K562 (cell line): ENCODE measurements around the gene PLEKHA6. TPM values are rescaled to one million over a fixed set of nuclear protein-coding genes. Genes with fewer than 3 reads are reported as not detected.
A peak's percentile ranks its signal among the peaks of the same experiment; 100 is the strongest.

Experiments used
- ATF6 ChIP-seq: sonication (generic); formaldehyde crosslinking; IDR thresholded peaks from 2 replicates; pipeline ENCODE4 v1.4.0; 2020; ENCODE audit warnings: mild to moderate bottlenecking, missing genetic modification reagents
- BDP1 ChIP-seq: IDR thresholded peaks from 3 replicates; pipeline ENCODE4 v1.6.1; 2011; ENCODE audit not compliant: insufficient read length, insufficient read depth
- BRCA1 ChIP-seq, 2 experiments: fragments of 450-650 bp in 1 of 2; sonication (generic) in 1 of 2; formaldehyde crosslinking in 1 of 2; IDR thresholded peaks; 2 replicates each; pipeline versions ENCODE4 v1.5.0 to v1.6.1; 2017 to 2020; ENCODE audit warnings: mild to moderate bottlenecking in 1 of 2, missing genetic modification reagents in 1 of 2
- CTBP1 ChIP-seq: fragments of 450-650 bp; IDR thresholded peaks from 2 replicates; pipeline ENCODE4 v1.6.1; 2016; ENCODE audit warnings: borderline replicate concordance
- ERF ChIP-seq: fragments of 450-650 bp; formaldehyde crosslinking; IDR thresholded peaks from 2 replicates; pipeline ENCODE4 v1.4.0; 2020; ENCODE audit warnings: mild to moderate bottlenecking, mixed read lengths
- EWSR1 ChIP-seq: fragments of 450-650 bp; IDR thresholded peaks from 2 replicates; pipeline ENCODE4 v1.6.1; 2018; ENCODE audit warnings: borderline replicate concordance, mild to moderate bottlenecking, low read depth, moderate library complexity; ENCODE audit not compliant: partially characterized antibody
- GTF2F1 ChIP-seq: IDR thresholded peaks from 2 replicates; pipeline ENCODE4 v1.6.1; 2011; ENCODE audit warnings: low read depth, low read length, improper control_type of control experiment
- HNRNPL ChIP-seq: fragments of 200-400 bp; formaldehyde crosslinking; IDR thresholded peaks from 2 replicates; pipeline ENCODE4 v1.6.1; 2017; ENCODE audit warnings: low read depth, mild to moderate bottlenecking, low read length
- NR1H2 ChIP-seq: sonication (generic); formaldehyde crosslinking; IDR thresholded peaks from 2 replicates; pipeline ENCODE4 v1.4.0; 2020; ENCODE audit warnings: mild to moderate bottlenecking, missing genetic modification reagents
- PBX2 ChIP-seq, 2 experiments: IDR thresholded peaks in 1 of 2; conservative IDR thresholded peaks in 1 of 2; 2 replicates each; pipeline ENCODE4 v1.6.1; 2016; ENCODE audit warnings: low read depth in 2 of 2, mild to moderate bottlenecking in 1 of 2, missing compliant biosample characterization in 1 of 2, missing genetic modification characterization in 1 of 2, moderate library complexity in 1 of 2
- RCOR1 ChIP-seq, 2 experiments: IDR thresholded peaks; 2 replicates each; pipeline ENCODE4 v1.6.1; 2012; ENCODE audit warnings: low read depth in 2 of 2, low read length in 2 of 2, borderline replicate concordance in 1 of 2, improper control_type of control experiment in 1 of 2
- RHOXF2B ChIP-seq: fragments of 250-450 bp; sonication (Bioruptor Pico); conservative IDR thresholded peaks from 2 replicates; pipeline ENCODE4 v1.5.1; 2021
- TCF7L2 ChIP-seq: fragments of 150-350 bp; IDR thresholded peaks from 2 replicates; pipeline ENCODE4 v1.6.1; 2016; ENCODE audit warnings: low read depth, mild to moderate bottlenecking, low read length, moderate library complexity
- TFAP4 ChIP-seq: sonication (generic); formaldehyde crosslinking; IDR thresholded peaks from 2 replicates; pipeline ENCODE4 v1.8.0; 2022; ENCODE audit warnings: missing genetic modification reagents, mild to moderate bottlenecking, moderate library complexity, borderline replicate concordance
- ZBED1 ChIP-seq: IDR thresholded peaks from 2 replicates; pipeline ENCODE4 v1.6.1; 2014
- ZBTB34 ChIP-seq: fragments of 250-450 bp; sonication (Bioruptor Pico); IDR thresholded peaks from 2 replicates; pipeline ENCODE4 v1.8.0; 2021; ENCODE audit warnings: mild to moderate bottlenecking, moderate library complexity
- ZNF655 ChIP-seq: fragments of 250-450 bp; sonication (Bioruptor Pico); IDR thresholded peaks from 2 replicates; pipeline ENCODE4 v1.5.0; 2021
- polyA plus RNA-seq, 8 experiments: library from polyadenylated mRNA; depleted of rRNA in 4 of 8; stranded (reverse) in 5 of 8; unstranded in 3 of 8; fragments of >200 nt; fragmentation: Nextera tagmentation in 2 of 8; fragmentation: Illumina TruSeq in 1 of 8; extraction: Ambion mirVana in 2 of 8; extraction: Trizol in 1 of 8; gene quantifications; 2 replicates each; pipeline versions ENCODE4 v1.2.1 to v1.2.3, GENCODE V29; 2011 to 2014; ENCODE audit warnings: inconsistent platforms in 1 of 8, missing spikeins in 1 of 8
- total RNA-seq, 7 experiments: library from RNA; depleted of rRNA in 6 of 7; stranded (reverse); fragments of >200 nt in 6 of 7; fragmentation: Illumina TruSeq in 2 of 7; extraction: Trizol in 2 of 7; gene quantifications; 2 replicates each; pipeline versions ENCODE4 v1.2.1 to v1.2.3, GENCODE V29; 2011 to 2021; ENCODE audit warnings: low replicate concordance in 1 of 7

The PLEKHA6 gene
- total and polyA plus RNA-seq, 9 of the 15 experiments (the other 6 are each of a cell fraction or from before 2014, with no cell fraction given), result under 0.01 to 0.33 (median 0.01) TPM; not detected in 4

GRCh38 chr1:204377800-204378668, 18.3 kb upstream of the PLEKHA6 start (continued):
- TF ChIP-seq PBX2 (CRISPR knock-in tag; IDR thresholded peaks at IDR 0.05; ENCODE audit: low read depth) (no peak), PBX2 (tag; conservative IDR thresholded peaks at IDR 0.05; ENCODE audit: low read depth) (no peak), TFAP4 (CRISPR knock-in tag) (no peak), EWSR1 (no peak), TCF7L2 (no peak), ZBED1 (no peak), NR1H2 (CRISPR knock-in tag) (no peak), RHOXF2B (CRISPR knock-in tag) (no peak), ZNF655 (CRISPR knock-in tag) (0 out of 2 replicates have a peak, but pooled peaks have one; percentile 16), ATF6 (CRISPR knock-in tag) (no peak), ERF (no peak), HNRNPL (no peak), CTBP1 (peak; percentile 63; the same call in 1 of the 2 replicates), GTF2F1 (no peak), BDP1 (no peak), BRCA1 (IDR thresholded peaks at IDR 0.05) (no peak), BRCA1 (CRISPR knock-in tag; IDR thresholded peaks at IDR 0.05) (no peak), RCOR1 (IDR thresholded peaks at IDR 0.05; ENCODE audit: borderline replicate concordance in 1 of 2, low read depth in 2 of 2, low read length in 2 of 2) (peak in 1 of 2 experiments; percentile 54; a peak in 2 of 4 replicates), ZBTB34 (CRISPR knock-in tag) (no peak)
